PC-9 (cell line): ENCODE measurements around the gene IL1R1. TPM values are rescaled to one million over a fixed set of nuclear protein-coding genes. Genes with fewer than 3 reads are reported as not detected.

Experiments used
- BruUV-seq: library from RNA; stranded (reverse); fragments of 400-500 nt; replicated peaks from 2 replicates; lab custom pipeline; 2021; lab: Mats Ljungman, UMichigan
- CTCF ChIA-PET: fragments of 300-600 bp; sonication (Branson Sonifier 250); formaldehyde crosslinking; loops from one replicate; lab custom pipeline; 2022; ENCODE audit warnings: antibody characterized with exemption; lab: Charles Lee
- POLR2A ChIA-PET: fragments of 300-600 bp; sonication (Branson Sonifier 250); formaldehyde crosslinking; loops from one replicate; lab custom pipeline; 2022; ENCODE audit warnings: antibody characterized with exemption; ENCODE audit not compliant: unreplicated experiment; lab: Charles Lee
- DNase-seq, 2 experiments: peaks; one replicate each; pipeline versions ENCODE4 v3.0.0 to v3.0.0-alpha.2; 2015 to 2022; ENCODE audit warnings: mixed read lengths in 1 of 2
- H2AFZ ChIP-seq: fragments of 200-600 bp; sonication (generic); 2 replicates; pipeline ENCODE4 v1.8.1; 2017; ENCODE audit warnings: antibody characterized with exemption
- H3F3A ChIP-seq: fragments of 200-600 bp; sonication (generic); 2 replicates; pipeline ENCODE4 v1.8.1; 2017; ENCODE audit warnings: antibody characterized with exemption, mild to moderate bottlenecking, low read depth; ENCODE audit not compliant: insufficient read depth
- H3K27ac ChIP-seq: fragments of 200-600 bp; sonication (generic); 2 replicates; pipeline ENCODE4 v1.6.1; 2016; ENCODE audit warnings: mixed run types
- H3K27me3 ChIP-seq: fragments of 200-600 bp; sonication (generic); 2 replicates; pipeline ENCODE4 v1.6.1; 2016; ENCODE audit warnings: low read depth, mixed run types; ENCODE audit not compliant: insufficient read depth
- H3K36me3 ChIP-seq: fragments of 200-600 bp; sonication (generic); 2 replicates; pipeline ENCODE4 v1.6.1; 2016; ENCODE audit warnings: low read depth, mixed run types
- H3K4me1 ChIP-seq: fragments of 200-600 bp; sonication (generic); replicated peaks from 2 replicates; pipeline ENCODE4 v1.6.1; 2016; ENCODE audit warnings: mixed run types; ENCODE audit not compliant: insufficient read depth
- H3K4me2 ChIP-seq: fragments of 200-600 bp; sonication (generic); 2 replicates; pipeline ENCODE4 v1.6.1; 2017; ENCODE audit warnings: mixed run types
- H3K4me3 ChIP-seq: fragments of 200-600 bp; sonication (generic); 2 replicates; pipeline ENCODE4 v1.6.1; 2016; ENCODE audit warnings: mixed run types
- H3K79me2 ChIP-seq: fragments of 200-600 bp; sonication (generic); 2 replicates; pipeline ENCODE4 v1.6.1; 2017; ENCODE audit warnings: low read depth, mixed run types
- H3K9me2 ChIP-seq: fragments of 200-600 bp; sonication (generic); 2 replicates; pipeline ENCODE4 v1.8.1; 2017; ENCODE audit warnings: mild to moderate bottlenecking; ENCODE audit not compliant: insufficient read depth
- H3K9me3 ChIP-seq: fragments of 200-600 bp; sonication (generic); 2 replicates; pipeline ENCODE4 v1.8.1; 2016; ENCODE audit warnings: low read depth; ENCODE audit not compliant: insufficient read depth
- H4K20me1 ChIP-seq: fragments of 200-600 bp; sonication (generic); 2 replicates; pipeline ENCODE4 v1.8.1; 2017; ENCODE audit not compliant: insufficient read depth
- CTCF ChIP-seq: fragments of 200-600 bp; sonication (generic); conservative IDR thresholded peaks from 2 replicates; pipeline ENCODE4 v1.6.1; 2017; ENCODE audit warnings: mixed run types, antibody characterized with exemption, mild to moderate bottlenecking, moderate library complexity
- EZH2 ChIP-seq: fragments of 200-600 bp; sonication (generic); IDR thresholded peaks from 2 replicates; pipeline ENCODE4 v1.8.0; 2017; ENCODE audit warnings: antibody characterized with exemption, low read depth
- intact Hi-C: fragments of 100-400 bp; cut with micrococcal nuclease; formaldehyde crosslinking; loops from one replicate; pipeline ENCODE4 v1.10.0; 2022; ENCODE audit not compliant: unreplicated experiment
- total RNA-seq: library from RNA; stranded (reverse); gene quantifications from 2 replicates; pipeline ENCODE4 v1.2.3, GENCODE V29; 2021

Gene IL1R1
- total RNA-seq, 1 experiment from 2014 or later = 6.5 TPM

- DNase-seq = no peak
- TF ChIP-seq EZH2 = no peak
- no peak for TF ChIP-seq CTCF
- BruUV-seq = no TSS peak
- Histone ChIP-seq H3F3A (peaks cover 16% of the 10 kb centered on the region), H3K9me3 (no peaks in the 10 kb centered on the region), H3K4me3 (no peak overlapping the region; the same call in 1 of the 2 replicates), H3K36me3 (no peaks in the 10 kb centered on the region), H3K27me3 (no peaks in the 10 kb centered on the region), H3K4me1 (peaks cover 28% of the 10 kb centered on the region), H2AFZ (peak overlapping the region; percentile 78), H3K9me2 (no peaks in the 10 kb centered on the region), H4K20me1 (no peaks in the 10 kb centered on the region), H3K79me2 (no peaks in the 10 kb centered on the region), H3K4me2 (peak overlapping the region; percentile 79), H3K27ac (peak overlapping the region; percentile 89)
- intact Hi-C loops = no loop called here
- ChIA-PET CTCF (interaction anchor here (0.6 kb wide), 1 partner anchor 58 kb away, joined by 7 read pairs; no protein-coding TSS in a partner anchor), POLR2A (no interaction called here)
These were observed 84.3 kb downstream of the IL1R1 start for GRCh38 chr2:102226612-102227391.

GRCh38 chr2:102229141-102229769 lies 86.7 kb downstream of the IL1R1 start:
- no TSS peak for BruUV-seq
- POLR2A ChIA-PET = interaction anchor here (0.6 kb wide), 1 partner anchor 16 kb away, joined by 4 read pairs; no protein-coding TSS in a partner anchor
- Histone ChIP-seq H3K4me3 (no peak overlapping the region), H3K27ac (no peak overlapping the region), H3F3A (peaks cover 16% of the 10 kb centered on the region), H3K4me1 (peaks cover 28% of the 10 kb centered on the region), H2AFZ (no peak overlapping the region), H3K9me3 (no peaks in the 10 kb centered on the region), H3K79me2 (no peaks in the 10 kb centered on the region), H3K4me2 (no peak overlapping the region), H4K20me1 (no peaks in the 10 kb centered on the region), H3K9me2 (no peaks in the 10 kb centered on the region), H3K27me3 (no peaks in the 10 kb centered on the region), H3K36me3 (no peaks in the 10 kb centered on the region)
- no peak for DNase-seq
- CTCF ChIA-PET = no interaction called here
- TF ChIP-seq CTCF (no peak), EZH2 (no peak)
- intact Hi-C loops = no loop called here

Other genes starting within 250 kb of the IL1R1 start
- 3.3 and 3.8 TPM in 2 replicates for gene IL1R2, start 150.8 kb upstream of the IL1R1 start, total RNA-seq
- gene IL1RL2, start 44.3 kb downstream of the IL1R1 start, total RNA-seq = 1.2 and 1.9 TPM in 2 replicates
- gene IL1RL1, start 168.8 kb downstream of the IL1R1 start, total RNA-seq = 0.55 and 1.7 TPM in 2 replicates
- 1.9 and 3.4 TPM in 2 replicates for gene IL18R1, start 213.1 kb downstream of the IL1R1 start, total RNA-seq